Measurements from ENCODE around the gene AKAP6. TPM values are rescaled to one million over a fixed set of nuclear protein-coding genes. Genes with fewer than 3 reads are reported as not detected.

The AKAP6 gene
- total and polyA plus RNA-seq, 2 of the 8 experiments (the other 6 are each of a cell fraction or from before 2014, with no cell fraction given) = 0.09 to 0.89 TPM

- TF ChIP-seq TAF7 (optimal IDR thresholded peaks at IDR 0.05; ENCODE audit: borderline replicate concordance, low read depth, low read length) (no peak), SRF (IDR thresholded peaks at IDR 0.05; ENCODE audit: low read depth, low read length) (no peak), TAF1 (IDR thresholded peaks at IDR 0.05; ENCODE audit: low read depth, low read length) (no peak)
Observed at GRCh38 chr14:32366986-32367385, 37.9 kb downstream of the AKAP6 start (continued).
